Endothelial cell (in vitro differentiated cells): ENCODE results near the gene PTGER3. TPM values are rescaled to one million over a fixed set of nuclear protein-coding genes. Genes with fewer than 3 reads are reported as not detected.
"Not testable (repeated sequence)": the region's sequence is repeated elsewhere in the genome, so short reads cannot be mapped to it uniquely, and the experiment has no call there.

Experiments used
- DNase-seq: peaks from one replicate; pipeline ENCODE4 v3.0.0; 2021; ENCODE audit warnings: low spot score
- H3K27ac Mint-ChIP-seq: one replicate; pipeline ENCODE4 v1.8.0; 2021; ENCODE audit warnings: mixed read lengths, inconsistent platforms; ENCODE audit not compliant: unreplicated experiment
- H3K27me3 Mint-ChIP-seq: one replicate; pipeline ENCODE4 v1.8.0; 2021; ENCODE audit warnings: mild to moderate bottlenecking, moderate library complexity, mixed read lengths, inconsistent platforms; ENCODE audit not compliant: unreplicated experiment
- H3K36me3 Mint-ChIP-seq: one replicate; pipeline ENCODE4 v1.8.0; 2021; ENCODE audit warnings: mild to moderate bottlenecking, low read depth, mixed read lengths, inconsistent platforms; ENCODE audit not compliant: unreplicated experiment
- H3K4me1 Mint-ChIP-seq: one replicate; pipeline ENCODE4 v1.8.0; 2021; ENCODE audit warnings: mild to moderate bottlenecking, mixed read lengths, inconsistent platforms; ENCODE audit not compliant: unreplicated experiment
- H3K4me3 Mint-ChIP-seq: one replicate; pipeline ENCODE4 v1.8.0; 2021; ENCODE audit warnings: mild to moderate bottlenecking, mixed read lengths, inconsistent platforms; ENCODE audit not compliant: unreplicated experiment
- H3K9me3 Mint-ChIP-seq: one replicate; pipeline ENCODE4 v1.8.0; 2021; ENCODE audit warnings: mixed read lengths, inconsistent platforms; ENCODE audit not compliant: unreplicated experiment
- CTCF ChIP-seq: fragments of 200-600 bp; sonication (generic); IDR thresholded peaks from one replicate; pipeline ENCODE4 v1.5.0; 2021; ENCODE audit warnings: antibody characterized with exemption; ENCODE audit not compliant: unreplicated experiment
- total RNA-seq: library from RNA; stranded (reverse); fragmentation: NEBNext Ultra II Directional; extraction: Animal tissue kit (Norgen Biotek cat#: 25700); gene quantifications from one replicate; pipeline ENCODE4 v1.2.1, GENCODE V29; 2021; ENCODE audit not compliant: unreplicated experiment

Gene PTGER3
- total RNA-seq, 1 donor from 2014 or later = 6.5 TPM

DNA sequence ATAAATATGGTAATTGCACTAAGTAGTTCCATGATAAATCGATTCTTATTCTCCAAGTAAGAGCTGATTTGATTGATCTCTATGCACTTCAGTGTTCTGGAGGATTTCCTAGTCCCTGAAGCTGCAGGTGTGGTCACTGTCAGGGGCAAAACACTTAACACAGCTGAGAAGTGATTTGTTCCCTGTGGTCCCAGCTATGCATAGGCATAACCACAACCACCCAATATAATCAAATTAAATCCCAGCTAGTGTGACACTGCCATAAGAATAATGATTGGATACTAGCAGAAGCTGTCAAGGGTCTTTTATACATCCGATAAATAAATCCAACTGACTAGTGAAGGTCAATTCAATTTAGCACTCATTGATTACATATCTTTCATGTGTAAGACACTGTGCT, 60.1 kb downstream of the PTGER3 start:
- DNase-seq = no peak
- no peak for TF ChIP-seq CTCF
- H3K9me3 Mint-ChIP-seq = no peaks in the 10 kb centered on the region
- no peak overlapping the region for H3K27ac Mint-ChIP-seq
- peaks cover 7% of the 10 kb centered on the region for H3K4me1 Mint-ChIP-seq
- no peaks in the 10 kb centered on the region for H3K36me3 Mint-ChIP-seq
- H3K27me3 Mint-ChIP-seq = no peaks in the 10 kb centered on the region
- H3K4me3 Mint-ChIP-seq = no peak overlapping the region

GRCh38 chr1:70985776-70986225, 61.8 kb downstream of the PTGER3 start:
- H3K9me3 Mint-ChIP-seq, H3K27ac Mint-ChIP-seq, H3K36me3 Mint-ChIP-seq, DNase-seq, H3K4me1 Mint-ChIP-seq, H3K27me3 Mint-ChIP-seq, H3K4me3 Mint-ChIP-seq: not testable (repeated sequence)

GRCh38 chr1:70985278-70985677, 62.3 kb downstream of the PTGER3 start:
- H3K4me3 Mint-ChIP-seq, H3K27ac Mint-ChIP-seq, H3K36me3 Mint-ChIP-seq, DNase-seq, H3K4me1 Mint-ChIP-seq, H3K27me3 Mint-ChIP-seq, H3K9me3 Mint-ChIP-seq: not testable (repeated sequence)

GRCh38 chr1:70980361-70980760, 67.3 kb downstream of the PTGER3 start:
- no peak overlapping the region for H3K27ac Mint-ChIP-seq
- H3K9me3 Mint-ChIP-seq = no peaks in the 10 kb centered on the region
- H3K4me1 Mint-ChIP-seq = peaks cover 38% of the 10 kb centered on the region
- H3K36me3 Mint-ChIP-seq = no peaks in the 10 kb centered on the region
- no peak overlapping the region for H3K4me3 Mint-ChIP-seq
- DNase-seq = no peak
- H3K27me3 Mint-ChIP-seq = no peaks in the 10 kb centered on the region
- no peak for TF ChIP-seq CTCF

GRCh38 chr1:70979881-70980280, 67.7 kb downstream of the PTGER3 start:
- Mint-ChIP-seq H3K27ac (peak overlapping the region; percentile 16), H3K27me3 (no peaks in the 10 kb centered on the region), H3K36me3 (no peaks in the 10 kb centered on the region), H3K4me1 (peaks cover 38% of the 10 kb centered on the region), H3K4me3 (no peak overlapping the region), H3K9me3 (no peaks in the 10 kb centered on the region)
- DNase-seq = no peak
- no peak for TF ChIP-seq CTCF

- no peaks in the 10 kb centered on the region for H3K27me3 Mint-ChIP-seq
- TF ChIP-seq CTCF = no peak
- DNase-seq = no peak
- H3K4me3 Mint-ChIP-seq = no peak overlapping the region
- H3K27ac Mint-ChIP-seq = no peak overlapping the region
- peaks cover 38% of the 10 kb centered on the region for H3K4me1 Mint-ChIP-seq
- H3K9me3 Mint-ChIP-seq = no peaks in the 10 kb centered on the region
- H3K36me3 Mint-ChIP-seq = no peaks in the 10 kb centered on the region
Observed at GRCh38 chr1:70979313-70979712, 68.3 kb downstream of the PTGER3 start.
